GM12864 (cell line): Measurements from ENCODE around the gene COL9A1.

Experiments
- DNase-seq: peaks from one replicate; pipeline ENCODE4 v3.0.0-alpha.2; 2011; ENCODE audit warnings: low read depth
- H3K4me3 ChIP-seq: 2 replicates; pipeline ENCODE4 v1.5.1; 2011; ENCODE audit warnings: mild to moderate bottlenecking, low read depth, low read length, control low read depth
- TF ChIP-seq, protein P1 (sequence below): IDR thresholded peaks from 2 replicates; pipeline ENCODE4 v1.5.1; 2011; ENCODE audit warnings: low read depth, mild to moderate bottlenecking, moderate library complexity, low read length, control low read depth, inconsistent platforms; ENCODE audit errors: missing control alignments

Gene COL9A1

DNA sequence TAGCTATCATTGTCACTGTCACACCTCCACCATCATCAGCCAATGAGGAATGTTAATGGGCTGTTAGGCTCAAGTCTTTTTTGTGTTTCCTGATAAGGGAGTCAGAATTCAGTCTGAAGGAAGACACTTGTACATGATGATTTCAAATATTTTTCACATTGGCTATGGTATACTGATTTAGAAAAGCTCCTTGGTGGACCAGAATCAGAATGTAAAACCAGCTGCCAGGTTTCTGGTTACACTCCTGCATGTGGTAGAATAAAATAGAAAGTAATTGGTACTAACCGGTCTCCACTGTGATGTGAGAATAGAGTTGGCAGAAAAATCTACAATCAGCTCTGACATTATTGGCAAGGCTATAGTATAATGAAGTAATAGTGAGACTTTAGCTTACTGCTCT, 10.7 kb downstream of the COL9A1 start:
- TF ChIP-seq, protein P1, sequence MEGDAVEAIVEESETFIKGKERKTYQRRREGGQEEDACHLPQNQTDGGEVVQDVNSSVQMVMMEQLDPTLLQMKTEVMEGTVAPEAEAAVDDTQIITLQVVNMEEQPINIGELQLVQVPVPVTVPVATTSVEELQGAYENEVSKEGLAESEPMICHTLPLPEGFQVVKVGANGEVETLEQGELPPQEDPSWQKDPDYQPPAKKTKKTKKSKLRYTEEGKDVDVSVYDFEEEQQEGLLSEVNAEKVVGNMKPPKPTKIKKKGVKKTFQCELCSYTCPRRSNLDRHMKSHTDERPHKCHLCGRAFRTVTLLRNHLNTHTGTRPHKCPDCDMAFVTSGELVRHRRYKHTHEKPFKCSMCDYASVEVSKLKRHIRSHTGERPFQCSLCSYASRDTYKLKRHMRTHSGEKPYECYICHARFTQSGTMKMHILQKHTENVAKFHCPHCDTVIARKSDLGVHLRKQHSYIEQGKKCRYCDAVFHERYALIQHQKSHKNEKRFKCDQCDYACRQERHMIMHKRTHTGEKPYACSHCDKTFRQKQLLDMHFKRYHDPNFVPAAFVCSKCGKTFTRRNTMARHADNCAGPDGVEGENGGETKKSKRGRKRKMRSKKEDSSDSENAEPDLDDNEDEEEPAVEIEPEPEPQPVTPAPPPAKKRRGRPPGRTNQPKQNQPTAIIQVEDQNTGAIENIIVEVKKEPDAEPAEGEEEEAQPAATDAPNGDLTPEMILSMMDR, result no peak
- DNase-seq, result no peak
- no peak overlapping the region for H3K4me3 ChIP-seq

DNA sequence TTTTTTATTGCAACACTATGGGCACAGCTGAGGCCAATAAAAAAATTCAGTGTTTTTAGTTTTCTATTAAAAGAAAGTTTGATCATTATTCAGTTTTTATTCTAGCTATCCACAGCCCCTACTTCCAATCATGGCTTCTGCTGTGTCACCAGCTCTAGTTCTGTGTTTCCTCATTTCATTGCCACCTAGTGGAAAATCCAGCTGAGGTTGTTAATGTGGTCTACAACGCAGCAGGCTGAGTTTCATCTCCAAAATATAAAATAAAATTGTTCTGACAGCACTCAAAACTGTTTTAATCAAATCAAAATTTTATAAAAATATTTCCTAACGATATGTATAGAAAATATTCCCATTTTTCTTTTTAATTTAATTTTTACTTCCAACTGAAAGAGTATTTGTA, 13.6 kb downstream of the COL9A1 start:
- H3K4me3 ChIP-seq, result no peak overlapping the region
- TF ChIP-seq, protein P1, result no peak
- no peak for DNase-seq

DNA sequence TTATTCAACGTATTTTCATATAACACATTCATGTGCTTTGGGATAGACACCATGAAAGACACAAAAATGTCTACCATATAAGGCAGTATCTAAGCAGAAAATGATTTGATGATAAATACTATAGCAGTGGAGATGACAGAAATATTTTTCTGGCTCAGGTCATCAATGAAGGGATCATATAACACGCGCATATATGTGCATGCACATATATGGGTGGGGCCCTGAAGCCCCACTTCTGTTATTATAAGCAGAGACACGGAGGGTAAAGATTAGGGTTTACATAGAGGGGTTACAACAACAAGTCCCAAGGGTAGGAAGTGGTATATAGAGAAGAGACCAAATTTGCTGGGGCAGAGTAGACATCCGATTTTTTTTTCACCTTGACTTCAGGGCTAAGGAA, 16.0 kb downstream of the COL9A1 start:
- DNase-seq, result no peak
- H3K4me3 ChIP-seq, result no peak overlapping the region
- TF ChIP-seq, protein P1, result no peak

DNA sequence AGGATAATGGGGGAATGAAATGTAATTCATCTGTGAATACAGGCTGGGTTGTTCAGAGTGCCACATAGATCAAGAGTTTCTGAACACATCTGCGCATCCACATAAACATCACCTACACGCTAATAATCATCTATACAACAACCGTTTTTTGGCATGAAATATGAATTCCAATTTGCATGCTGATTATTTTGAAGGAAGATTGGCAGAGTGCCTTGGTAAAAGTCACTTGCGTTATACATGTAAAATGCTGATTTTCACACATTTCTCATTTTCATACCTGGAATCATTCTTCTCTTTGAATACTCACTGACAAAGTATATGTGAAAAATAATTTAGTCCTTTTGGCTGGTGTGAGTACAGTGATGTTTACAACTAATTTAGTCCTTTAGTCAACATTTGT, 17.7 kb downstream of the COL9A1 start:
- H3K4me3 ChIP-seq, result no peak overlapping the region
- no peak for DNase-seq
- TF ChIP-seq, protein P1, result no peak

DNA sequence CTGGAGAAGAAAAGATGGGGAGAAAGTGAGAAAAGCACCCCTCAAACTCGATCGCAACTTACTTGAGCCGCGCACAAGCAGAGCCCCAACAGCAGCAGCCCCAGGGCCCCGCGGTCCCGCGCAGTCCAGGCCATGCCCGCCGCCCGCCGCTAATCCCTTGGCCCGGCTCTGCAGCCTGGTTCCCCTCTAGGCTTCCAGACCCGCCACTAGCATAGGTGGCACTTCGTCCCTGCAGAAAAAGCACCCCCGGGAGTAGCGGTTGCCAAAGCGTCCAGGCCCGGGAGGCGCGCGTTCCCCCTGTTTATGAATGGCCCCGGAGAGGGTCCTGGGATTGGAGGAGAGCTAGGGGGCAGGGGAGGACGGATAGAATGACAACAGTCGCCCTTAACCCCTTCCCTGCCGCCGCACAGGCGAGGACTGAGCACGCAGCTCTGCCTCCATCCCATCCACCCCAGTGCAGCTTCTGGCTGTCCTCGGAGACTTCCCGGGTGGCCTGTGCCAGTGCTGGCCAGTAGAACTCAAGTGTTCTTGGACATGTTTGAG, 19.9 kb downstream of the COL9A1 start:
- DNase-seq, result no peak
- TF ChIP-seq, protein P1, result no peak
- H3K4me3 ChIP-seq, result no peak overlapping the region

DNA sequence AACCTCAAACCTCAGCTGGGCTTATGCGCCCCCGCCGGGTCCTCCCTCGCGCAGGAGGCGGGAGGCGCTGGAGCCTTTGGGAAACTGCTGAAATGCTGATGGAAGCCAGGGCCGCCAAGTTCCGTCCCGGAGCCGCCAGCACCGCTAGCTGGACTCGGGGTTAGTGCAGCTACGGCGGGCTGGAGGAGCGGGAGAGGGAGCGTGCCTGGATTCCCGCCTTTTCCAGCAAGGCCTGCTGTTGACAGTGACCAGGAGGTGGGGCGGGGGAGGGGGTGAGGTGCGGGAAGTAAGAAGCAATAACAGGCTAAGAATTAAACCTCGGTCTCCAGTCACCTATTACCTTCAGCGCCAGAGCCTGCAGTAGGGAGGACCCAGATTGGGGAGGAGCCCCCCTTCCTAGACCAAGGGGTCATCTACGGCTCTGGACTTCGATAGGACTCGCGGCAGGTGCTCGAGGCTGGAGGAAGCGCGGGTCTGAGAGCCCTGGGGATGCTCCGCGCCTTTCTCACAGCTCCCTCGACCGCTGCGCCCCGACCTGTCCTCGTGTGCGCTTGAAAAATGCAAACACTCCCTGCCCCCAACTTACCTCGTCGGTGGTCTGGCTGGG, 20.5 kb downstream of the COL9A1 start:
- TF ChIP-seq, protein P1, result no peak
- H3K4me3 ChIP-seq, result no peak overlapping the region
- no peak for DNase-seq

DNA sequence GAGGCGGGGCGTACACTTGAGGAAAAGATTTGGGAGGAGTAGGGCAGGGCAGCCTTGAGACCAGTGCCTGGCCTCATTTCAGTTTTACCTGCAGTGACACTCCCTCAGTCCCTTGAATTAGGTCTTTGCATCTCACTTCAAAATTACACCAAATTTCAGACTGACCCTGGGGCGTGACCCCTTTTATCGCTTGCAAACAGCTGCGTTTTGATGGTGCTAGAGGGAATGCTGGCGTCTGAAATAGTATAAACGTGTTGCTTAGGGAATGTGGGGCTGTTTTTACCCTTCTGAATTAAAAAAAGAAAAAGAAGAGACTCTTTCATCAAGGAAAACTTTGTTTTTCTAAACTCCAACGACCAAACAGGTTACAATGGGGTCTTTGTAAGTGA, 21.0 kb downstream of the COL9A1 start:
- DNase-seq, result no peak
- TF ChIP-seq, protein P1, result no peak
- no peak overlapping the region for H3K4me3 ChIP-seq
